Retinal pigment epithelial cell (primary cell): ENCODE data around the gene PSME3.
"Not testable (repeated sequence)": the region's sequence is repeated elsewhere in the genome, so short reads cannot be mapped to it uniquely, and the experiment has no call there.

Experiments used
- DNase-seq: peaks from one replicate; pipeline ENCODE4 v3.0.0-alpha.2; 2010; ENCODE audit warnings: low read depth
- H3K4me3 ChIP-seq: 2 replicates; pipeline ENCODE4 v1.5.1; 2011; ENCODE audit warnings: mild to moderate bottlenecking, low read length, control low read depth, moderate library complexity
- TF ChIP-seq, protein P1 (sequence below): conservative IDR thresholded peaks from 2 replicates; pipeline ENCODE4 v1.5.1; 2011; ENCODE audit warnings: low read depth, low read length, control low read depth, inconsistent platforms

Gene PSME3

DNA sequence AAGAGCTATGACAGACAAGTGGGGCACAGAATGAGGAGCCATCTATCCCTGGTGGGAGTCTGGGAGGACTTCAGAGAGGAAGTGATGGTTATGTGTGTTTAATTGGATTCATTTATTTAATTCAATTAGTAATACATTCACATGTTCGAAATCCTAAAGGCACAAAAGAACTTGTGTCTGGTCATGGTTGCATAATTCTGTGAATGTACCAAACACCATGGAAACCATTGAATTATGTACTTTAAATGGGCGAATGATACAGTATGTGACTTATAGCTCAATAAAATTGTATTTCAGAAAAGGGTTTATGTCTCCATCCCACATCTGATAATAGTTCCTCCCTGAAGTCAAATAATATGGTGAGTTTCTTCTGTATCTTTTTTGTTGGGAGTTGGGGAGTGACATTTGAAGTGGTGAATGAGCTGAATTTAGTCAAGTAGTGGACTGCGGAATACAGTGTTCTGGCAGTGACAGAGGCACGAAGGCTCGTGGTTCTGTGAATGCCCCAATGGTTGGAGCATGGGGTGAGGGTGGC is 47.6 kb downstream of the PSME3 start:
- H3K4me3 ChIP-seq, result no peak overlapping the region
- TF ChIP-seq, protein P1, sequence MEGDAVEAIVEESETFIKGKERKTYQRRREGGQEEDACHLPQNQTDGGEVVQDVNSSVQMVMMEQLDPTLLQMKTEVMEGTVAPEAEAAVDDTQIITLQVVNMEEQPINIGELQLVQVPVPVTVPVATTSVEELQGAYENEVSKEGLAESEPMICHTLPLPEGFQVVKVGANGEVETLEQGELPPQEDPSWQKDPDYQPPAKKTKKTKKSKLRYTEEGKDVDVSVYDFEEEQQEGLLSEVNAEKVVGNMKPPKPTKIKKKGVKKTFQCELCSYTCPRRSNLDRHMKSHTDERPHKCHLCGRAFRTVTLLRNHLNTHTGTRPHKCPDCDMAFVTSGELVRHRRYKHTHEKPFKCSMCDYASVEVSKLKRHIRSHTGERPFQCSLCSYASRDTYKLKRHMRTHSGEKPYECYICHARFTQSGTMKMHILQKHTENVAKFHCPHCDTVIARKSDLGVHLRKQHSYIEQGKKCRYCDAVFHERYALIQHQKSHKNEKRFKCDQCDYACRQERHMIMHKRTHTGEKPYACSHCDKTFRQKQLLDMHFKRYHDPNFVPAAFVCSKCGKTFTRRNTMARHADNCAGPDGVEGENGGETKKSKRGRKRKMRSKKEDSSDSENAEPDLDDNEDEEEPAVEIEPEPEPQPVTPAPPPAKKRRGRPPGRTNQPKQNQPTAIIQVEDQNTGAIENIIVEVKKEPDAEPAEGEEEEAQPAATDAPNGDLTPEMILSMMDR, result no peak
- no peak for DNase-seq

DNA sequence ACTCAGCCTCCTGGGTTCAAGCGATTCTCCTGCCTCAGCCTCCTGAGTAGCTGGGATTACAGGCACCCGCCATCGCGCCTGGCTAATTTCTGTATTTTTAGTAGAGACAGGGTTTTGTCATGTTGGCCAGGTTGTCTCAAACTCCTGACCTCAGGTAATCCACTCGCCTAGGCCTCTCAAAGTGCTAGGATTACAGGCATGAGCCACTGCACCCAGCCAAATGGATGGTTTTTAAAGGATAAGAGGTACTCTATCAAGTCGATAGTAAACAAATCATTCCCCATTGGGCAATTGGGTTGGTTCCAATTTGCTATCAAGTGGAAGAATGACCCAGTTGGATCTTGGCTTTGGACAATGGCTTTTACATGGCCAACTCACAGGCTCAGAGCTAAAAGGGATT is 48.5 kb downstream of the PSME3 start:
- not testable (repeated sequence) for H3K4me3 ChIP-seq, DNase-seq

DNA sequence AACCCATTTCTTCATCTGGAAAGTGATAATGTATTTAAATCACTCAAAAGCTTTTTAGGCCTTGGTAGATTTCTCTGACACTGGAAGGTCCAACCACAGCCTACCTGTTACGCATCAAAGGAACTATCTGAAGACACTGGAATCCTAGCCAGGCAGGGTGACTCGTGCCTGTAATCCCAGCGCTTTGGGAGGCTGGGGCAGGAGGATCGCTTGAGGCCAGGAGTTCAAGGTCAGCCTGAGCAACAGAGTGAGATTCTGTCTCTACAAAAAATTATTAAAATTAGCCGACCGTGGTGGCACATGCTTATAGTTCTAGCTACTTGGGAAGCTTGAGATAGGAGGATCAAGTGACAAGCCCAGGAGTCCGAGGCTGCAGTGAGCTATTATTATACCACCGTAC is 49.0 kb downstream of the PSME3 start:
- TF ChIP-seq, protein P1, result no peak
- DNase-seq, result no peak
- H3K4me3 ChIP-seq, result no peak overlapping the region

DNA sequence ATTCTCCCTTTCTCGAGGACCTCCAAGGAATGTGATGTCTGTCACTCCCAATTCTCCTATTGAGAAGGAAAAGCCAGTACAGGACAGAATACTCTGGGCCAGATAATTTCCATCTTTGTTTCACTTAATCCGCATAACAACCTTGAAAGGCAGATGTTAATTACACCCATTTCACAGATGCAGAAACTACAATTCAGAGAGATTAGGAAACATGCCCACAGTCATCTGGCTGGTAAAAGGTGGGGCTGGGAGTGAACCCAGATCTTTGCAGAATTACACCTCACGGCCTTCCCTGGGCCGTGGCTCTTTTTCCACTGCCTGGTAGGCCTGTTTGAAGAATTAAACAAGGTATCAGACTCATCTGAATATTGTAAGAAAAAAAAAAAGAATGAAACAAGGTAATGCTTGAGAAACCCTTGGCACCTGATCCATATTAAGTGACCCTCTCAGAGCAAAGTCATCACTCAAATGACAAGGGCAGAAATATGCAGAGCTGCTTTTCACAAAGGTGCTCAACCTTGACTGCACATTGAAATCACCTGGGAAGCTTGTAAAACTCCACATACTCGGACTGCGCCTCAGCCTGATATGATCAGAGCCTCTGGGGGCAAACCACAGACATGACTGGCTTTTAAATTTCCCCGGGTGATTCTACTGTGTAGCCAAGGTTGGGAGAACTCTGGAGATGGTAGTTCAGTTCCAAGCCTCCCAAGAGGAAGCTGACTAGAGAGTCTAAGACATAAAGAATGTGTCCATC is 50.8 kb downstream of the PSME3 start:
- no peak overlapping the region for H3K4me3 ChIP-seq
- TF ChIP-seq, protein P1, result no peak
- DNase-seq, result no peak

DNA sequence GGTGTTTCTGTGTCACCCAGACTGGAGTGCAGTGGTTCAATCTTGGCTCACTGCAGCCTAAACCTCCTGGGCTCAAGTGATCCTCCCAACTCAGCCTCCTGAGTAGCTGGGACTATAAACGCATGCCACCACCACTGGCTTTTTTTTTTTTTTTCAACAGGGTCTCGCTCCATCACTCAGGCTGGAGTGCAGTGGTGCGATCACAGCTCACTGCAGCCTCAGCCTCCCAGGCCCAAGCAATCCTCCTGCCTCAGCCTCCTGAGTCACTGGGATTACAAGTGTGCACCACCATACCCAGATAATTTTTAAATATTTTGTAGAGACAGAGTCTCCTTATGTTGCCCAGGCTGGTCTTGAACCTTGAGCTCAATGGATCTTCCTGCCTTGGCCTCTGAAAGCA is 52.6 kb downstream of the PSME3 start:
- H3K4me3 ChIP-seq, result not testable (repeated sequence)

DNA sequence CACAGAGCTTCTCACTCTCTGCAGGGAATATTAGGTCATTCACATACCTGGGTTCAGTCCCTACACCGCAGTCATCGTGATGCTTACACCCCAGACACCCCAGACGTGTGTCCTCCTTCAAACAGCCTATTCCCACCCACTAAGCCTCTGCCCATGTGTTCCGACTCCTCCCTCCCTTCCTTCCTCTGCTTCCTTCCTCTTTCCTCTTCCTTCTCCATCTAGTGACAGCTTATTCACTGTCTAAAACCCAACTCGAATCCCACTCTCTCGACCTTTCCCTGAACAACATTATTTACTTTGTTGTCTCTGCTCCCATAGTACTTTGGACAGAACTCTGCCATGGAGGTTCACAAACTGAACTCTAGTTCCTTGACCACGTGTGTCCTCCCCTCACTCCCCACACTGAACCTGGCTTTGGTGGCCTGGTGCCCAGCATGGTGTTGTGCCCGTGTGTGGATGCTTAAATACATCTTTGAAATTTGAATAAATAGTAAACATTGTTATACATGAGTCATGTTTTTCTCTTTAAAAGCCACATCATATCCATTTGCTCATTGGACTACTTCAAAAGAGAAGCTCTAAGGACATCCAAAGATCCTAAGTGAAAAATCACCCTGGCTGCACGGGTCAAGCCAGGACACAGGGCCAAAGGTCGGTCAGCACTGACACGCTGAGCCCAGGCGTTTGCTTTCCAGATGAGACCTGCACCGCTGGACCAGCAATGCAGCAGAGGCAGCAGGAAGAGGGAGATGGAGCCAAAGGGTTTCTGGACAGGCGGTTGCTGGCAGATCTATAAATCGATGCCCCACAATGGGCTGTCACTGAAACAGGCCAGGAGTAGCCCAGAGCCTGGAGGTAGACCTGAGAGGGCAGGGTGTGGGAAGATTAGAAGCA is 53.3 kb downstream of the PSME3 start:
- no peak overlapping the region for H3K4me3 ChIP-seq
- TF ChIP-seq, protein P1, result no peak
- DNase-seq, result no peak

More for the DNA sequence above, 52.6 kb downstream of the PSME3 start:
- not testable (repeated sequence) for DNase-seq

DNA sequence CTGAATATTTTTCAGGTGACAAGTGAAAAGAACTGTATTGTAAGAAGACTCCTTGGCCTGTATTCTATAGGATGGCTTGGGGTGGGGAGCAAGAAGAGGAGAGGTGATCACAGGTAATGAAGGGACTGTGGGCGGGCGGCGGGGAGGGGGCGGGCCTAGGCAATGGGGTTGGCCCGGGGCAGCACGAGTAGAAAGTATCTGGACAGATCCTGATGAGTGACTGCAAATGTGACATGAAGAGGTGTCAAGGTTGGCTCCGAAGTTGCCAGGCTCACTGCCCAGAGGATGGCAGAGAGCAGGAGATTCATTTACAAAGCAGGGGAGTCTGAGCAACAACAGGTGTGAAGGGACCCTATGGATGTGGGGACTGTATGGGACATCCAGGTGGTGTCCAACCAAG is 56.6 kb downstream of the PSME3 start:
- no peak for DNase-seq
- H3K4me3 ChIP-seq, result no peak overlapping the region
- TF ChIP-seq, protein P1, result no peak
